ENCODE measurements around the gene TYK2.
"Not testable (repeated sequence)": the region's sequence is repeated elsewhere in the genome, so short reads cannot be mapped to it uniquely, and the experiment has no call there.

The TYK2 gene

GRCh38 chr19:10372690-10373089 lies 7.7 kb downstream of the TYK2 start:
- H3K4me3 ChIP-seq (ENCODE audit: low read depth, low read length) = no peak overlapping the region
- TF ChIP-seq, protein P1, sequence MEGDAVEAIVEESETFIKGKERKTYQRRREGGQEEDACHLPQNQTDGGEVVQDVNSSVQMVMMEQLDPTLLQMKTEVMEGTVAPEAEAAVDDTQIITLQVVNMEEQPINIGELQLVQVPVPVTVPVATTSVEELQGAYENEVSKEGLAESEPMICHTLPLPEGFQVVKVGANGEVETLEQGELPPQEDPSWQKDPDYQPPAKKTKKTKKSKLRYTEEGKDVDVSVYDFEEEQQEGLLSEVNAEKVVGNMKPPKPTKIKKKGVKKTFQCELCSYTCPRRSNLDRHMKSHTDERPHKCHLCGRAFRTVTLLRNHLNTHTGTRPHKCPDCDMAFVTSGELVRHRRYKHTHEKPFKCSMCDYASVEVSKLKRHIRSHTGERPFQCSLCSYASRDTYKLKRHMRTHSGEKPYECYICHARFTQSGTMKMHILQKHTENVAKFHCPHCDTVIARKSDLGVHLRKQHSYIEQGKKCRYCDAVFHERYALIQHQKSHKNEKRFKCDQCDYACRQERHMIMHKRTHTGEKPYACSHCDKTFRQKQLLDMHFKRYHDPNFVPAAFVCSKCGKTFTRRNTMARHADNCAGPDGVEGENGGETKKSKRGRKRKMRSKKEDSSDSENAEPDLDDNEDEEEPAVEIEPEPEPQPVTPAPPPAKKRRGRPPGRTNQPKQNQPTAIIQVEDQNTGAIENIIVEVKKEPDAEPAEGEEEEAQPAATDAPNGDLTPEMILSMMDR (IDR thresholded peaks at IDR 0.05; ENCODE audit: insufficient read depth, low read depth, low read length, missing control alignments) = no peak
- no peak for DNase-seq (ENCODE audit: low read depth)

- no peak overlapping the region for H3K4me3 ChIP-seq (ENCODE audit: low read depth, low read length)
- no peak for DNase-seq (ENCODE audit: low read depth)
- TF ChIP-seq, protein P1 (IDR thresholded peaks at IDR 0.05; ENCODE audit: insufficient read depth, low read depth, low read length, missing control alignments) = no peak
These were observed 12.1 kb downstream of the TYK2 start for GRCh38 chr19:10368101-10368803.

- not testable (repeated sequence) for DNase-seq (ENCODE audit: low read depth); H3K4me3 ChIP-seq (ENCODE audit: low read depth, low read length)
These were observed 13.3 kb downstream of the TYK2 start for GRCh38 chr19:10366950-10367512.

DNA sequence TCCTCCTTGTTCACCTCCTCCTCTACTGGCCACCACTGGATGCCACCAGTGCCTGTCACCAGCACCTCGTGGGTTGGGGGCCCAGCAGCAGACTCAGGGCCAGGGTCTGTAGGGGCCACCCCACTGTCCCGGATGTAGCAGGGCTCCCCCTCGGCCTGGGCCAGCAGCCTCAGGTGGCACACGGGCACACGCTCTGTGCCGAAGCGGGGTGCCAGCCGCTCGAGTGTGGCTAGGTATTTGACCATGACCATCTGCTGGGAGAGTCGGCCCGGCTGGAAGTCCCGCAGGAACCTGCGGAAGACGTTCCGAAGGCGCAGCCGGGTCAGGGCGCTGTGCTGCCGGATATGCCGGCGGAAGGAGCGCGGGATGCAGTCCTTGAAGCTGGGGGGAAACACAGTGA lies 14.9 kb downstream of the TYK2 start:
- TF ChIP-seq, protein P1 (IDR thresholded peaks at IDR 0.05; ENCODE audit: insufficient read depth, low read depth, low read length, missing control alignments) = no peak
- no peak for DNase-seq (ENCODE audit: low read depth)
- no peak overlapping the region for H3K4me3 ChIP-seq (ENCODE audit: low read depth, low read length)

DNA sequence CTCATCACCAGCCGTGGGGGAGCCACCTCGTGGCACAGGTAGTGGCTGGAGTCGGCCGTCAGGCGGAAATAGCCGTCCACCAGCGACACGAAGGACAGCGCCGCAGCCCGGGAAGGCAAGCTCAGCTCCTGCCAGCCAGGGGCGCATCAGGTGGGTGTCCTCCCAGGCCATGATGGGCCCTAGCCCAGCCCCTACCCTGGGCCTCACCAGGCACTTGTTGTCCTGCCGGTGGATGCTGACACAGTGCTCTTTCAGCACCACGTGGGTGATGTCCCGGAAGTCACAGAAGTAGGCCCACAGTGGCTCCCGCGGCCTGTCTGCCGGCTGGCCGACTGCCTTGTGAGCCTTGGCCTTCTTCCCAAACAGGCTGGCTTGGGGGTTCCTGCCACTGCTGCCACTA lies 15.7 kb downstream of the TYK2 start:
- DNase-seq (ENCODE audit: low read depth) = no peak
- H3K4me3 ChIP-seq (ENCODE audit: low read depth, low read length) = no peak overlapping the region
- TF ChIP-seq, protein P1 (IDR thresholded peaks at IDR 0.05; ENCODE audit: insufficient read depth, low read depth, low read length, missing control alignments) = no peak

- TF ChIP-seq, protein P1 (IDR thresholded peaks at IDR 0.05; ENCODE audit: insufficient read depth, low read depth, low read length, missing control alignments) = no peak
- H3K4me3 ChIP-seq (ENCODE audit: low read depth, low read length) = no peak overlapping the region
- DNase-seq (ENCODE audit: low read depth) = no peak
These were observed 16.5 kb downstream of the TYK2 start for GRCh38 chr19:10363789-10364281.

GRCh38 chr19:10362259-10362658 lies 18.1 kb downstream of the TYK2 start:
- TF ChIP-seq, protein P1 (IDR thresholded peaks at IDR 0.05; ENCODE audit: insufficient read depth, low read depth, low read length, missing control alignments) = no peak
- H3K4me3 ChIP-seq (ENCODE audit: low read depth, low read length) = no peak overlapping the region
- DNase-seq (ENCODE audit: low read depth) = no peak

Measured in GM12865 (cell line).